ENCODE measurements around the gene PYGL.
"Not testable (repeated sequence)": the region's sequence is repeated elsewhere in the genome, so short reads cannot be mapped to it uniquely, and the experiment has no call there.

PYGL gene

GRCh38 chr14:50970886-50971781, 26.9 kb upstream of the PYGL start:
- Histone ChIP-seq H3K27me3 (ENCODE audit: control insufficient read depth, insufficient read depth, low read length) (no peaks in the 10 kb centered on the region), H3K4me1 (ENCODE audit: control insufficient read depth, insufficient read depth, low read length) (no peaks in the 10 kb centered on the region), H3K27ac (ENCODE audit: low read depth, low read length) (no peak overlapping the region), H3K9me3 (ENCODE audit: control insufficient read depth, insufficient read depth, low read length) (no peaks in the 10 kb centered on the region), H3K9ac (ENCODE audit: low read depth, low read length) (no peak overlapping the region), H3K4me3 (ENCODE audit: low read depth, low read length) (no peak overlapping the region), H3K36me3 (ENCODE audit: control insufficient read depth, insufficient read depth, low read length) (no peaks in the 10 kb centered on the region)

GRCh38 chr14:50967790-50968189, 23.5 kb upstream of the PYGL start:
- no peaks in the 10 kb centered on the region for H3K9me3 ChIP-seq (ENCODE audit: control insufficient read depth, insufficient read depth, low read length)
- no peaks in the 10 kb centered on the region for H3K4me1 ChIP-seq (ENCODE audit: control insufficient read depth, insufficient read depth, low read length)
- no peak overlapping the region for H3K4me3 ChIP-seq (ENCODE audit: low read depth, low read length)
- H3K9ac ChIP-seq (ENCODE audit: low read depth, low read length): no peak overlapping the region
- no peak overlapping the region for H3K27ac ChIP-seq (ENCODE audit: low read depth, low read length)
- H3K36me3 ChIP-seq (ENCODE audit: control insufficient read depth, insufficient read depth, low read length): no peaks in the 10 kb centered on the region
- H3K27me3 ChIP-seq (ENCODE audit: control insufficient read depth, insufficient read depth, low read length): no peaks in the 10 kb centered on the region

- H3K27me3 ChIP-seq (ENCODE audit: control insufficient read depth, insufficient read depth, low read length): no peaks in the 10 kb centered on the region
- H3K4me1 ChIP-seq (ENCODE audit: control insufficient read depth, insufficient read depth, low read length): no peaks in the 10 kb centered on the region
- H3K9ac ChIP-seq (ENCODE audit: low read depth, low read length): no peak overlapping the region
- no peak overlapping the region for H3K27ac ChIP-seq (ENCODE audit: low read depth, low read length)
- H3K9me3 ChIP-seq (ENCODE audit: control insufficient read depth, insufficient read depth, low read length): no peaks in the 10 kb centered on the region
- H3K36me3 ChIP-seq (ENCODE audit: control insufficient read depth, insufficient read depth, low read length): no peaks in the 10 kb centered on the region
- no peak overlapping the region for H3K4me3 ChIP-seq (ENCODE audit: low read depth, low read length)
Observed at GRCh38 chr14:50967103-50967502, 22.8 kb upstream of the PYGL start.

- Histone ChIP-seq H3K4me1 (ENCODE audit: control insufficient read depth, insufficient read depth, low read length) (no peaks in the 10 kb centered on the region), H3K36me3 (ENCODE audit: control insufficient read depth, insufficient read depth, low read length) (no peaks in the 10 kb centered on the region), H3K27me3 (ENCODE audit: control insufficient read depth, insufficient read depth, low read length) (no peaks in the 10 kb centered on the region), H3K4me3 (ENCODE audit: low read depth, low read length) (no peak overlapping the region), H3K27ac (ENCODE audit: low read depth, low read length) (no peak overlapping the region), H3K9me3 (ENCODE audit: control insufficient read depth, insufficient read depth, low read length) (no peaks in the 10 kb centered on the region), H3K9ac (ENCODE audit: low read depth, low read length) (no peak overlapping the region)
Observed at GRCh38 chr14:50964683-50965390, 20.6 kb upstream of the PYGL start.

GRCh38 chr14:50963919-50964318, 19.6 kb upstream of the PYGL start:
- Histone ChIP-seq H3K27ac (ENCODE audit: low read depth, low read length) (no peak overlapping the region), H3K9ac (ENCODE audit: low read depth, low read length) (no peak overlapping the region), H3K4me3 (ENCODE audit: low read depth, low read length) (no peak overlapping the region), H3K9me3 (ENCODE audit: control insufficient read depth, insufficient read depth, low read length) (no peaks in the 10 kb centered on the region), H3K27me3 (ENCODE audit: control insufficient read depth, insufficient read depth, low read length) (no peaks in the 10 kb centered on the region), H3K36me3 (ENCODE audit: control insufficient read depth, insufficient read depth, low read length) (no peaks in the 10 kb centered on the region), H3K4me1 (ENCODE audit: control insufficient read depth, insufficient read depth, low read length) (no peaks in the 10 kb centered on the region)

GRCh38 chr14:50961605-50962221, 17.4 kb upstream of the PYGL start:
- H3K4me3 ChIP-seq (ENCODE audit: low read depth, low read length): no peak overlapping the region
- no peaks in the 10 kb centered on the region for H3K9me3 ChIP-seq (ENCODE audit: control insufficient read depth, insufficient read depth, low read length)
- no peak overlapping the region for H3K27ac ChIP-seq (ENCODE audit: low read depth, low read length)
- no peak overlapping the region for H3K9ac ChIP-seq (ENCODE audit: low read depth, low read length)
- no peaks in the 10 kb centered on the region for H3K27me3 ChIP-seq (ENCODE audit: control insufficient read depth, insufficient read depth, low read length)
- no peaks in the 10 kb centered on the region for H3K4me1 ChIP-seq (ENCODE audit: control insufficient read depth, insufficient read depth, low read length)
- no peaks in the 10 kb centered on the region for H3K36me3 ChIP-seq (ENCODE audit: control insufficient read depth, insufficient read depth, low read length)

- H3K4me3 ChIP-seq (ENCODE audit: low read depth, low read length): no peak overlapping the region
- H3K9ac ChIP-seq (ENCODE audit: low read depth, low read length): no peak overlapping the region
- no peaks in the 10 kb centered on the region for H3K9me3 ChIP-seq (ENCODE audit: control insufficient read depth, insufficient read depth, low read length)
- no peaks in the 10 kb centered on the region for H3K36me3 ChIP-seq (ENCODE audit: control insufficient read depth, insufficient read depth, low read length)
- no peak overlapping the region for H3K27ac ChIP-seq (ENCODE audit: low read depth, low read length)
- no peaks in the 10 kb centered on the region for H3K27me3 ChIP-seq (ENCODE audit: control insufficient read depth, insufficient read depth, low read length)
- peaks cover 5% of the 10 kb centered on the region for H3K4me1 ChIP-seq (ENCODE audit: control insufficient read depth, insufficient read depth, low read length)
Observed at GRCh38 chr14:50957296-50957695, 13.0 kb upstream of the PYGL start.

- H3K9me3 ChIP-seq (ENCODE audit: control insufficient read depth, insufficient read depth, low read length); H3K36me3 ChIP-seq (ENCODE audit: control insufficient read depth, insufficient read depth, low read length); H3K27me3 ChIP-seq (ENCODE audit: control insufficient read depth, insufficient read depth, low read length); H3K27ac ChIP-seq (ENCODE audit: low read depth, low read length); H3K4me3 ChIP-seq (ENCODE audit: low read depth, low read length); H3K9ac ChIP-seq (ENCODE audit: low read depth, low read length); H3K4me1 ChIP-seq (ENCODE audit: control insufficient read depth, insufficient read depth, low read length): not testable (repeated sequence)
Observed at GRCh38 chr14:50956421-50956820, 12.1 kb upstream of the PYGL start.

GRCh38 chr14:50955373-50956043, 11.2 kb upstream of the PYGL start:
- H3K4me3 ChIP-seq (ENCODE audit: low read depth, low read length): no peak overlapping the region
- no peaks in the 10 kb centered on the region for H3K9me3 ChIP-seq (ENCODE audit: control insufficient read depth, insufficient read depth, low read length)
- H3K4me1 ChIP-seq (ENCODE audit: control insufficient read depth, insufficient read depth, low read length): peaks cover 5% of the 10 kb centered on the region
- H3K36me3 ChIP-seq (ENCODE audit: control insufficient read depth, insufficient read depth, low read length): no peaks in the 10 kb centered on the region
- no peaks in the 10 kb centered on the region for H3K27me3 ChIP-seq (ENCODE audit: control insufficient read depth, insufficient read depth, low read length)
- H3K27ac ChIP-seq (ENCODE audit: low read depth, low read length): peak overlapping the region; percentile 50
- no peak overlapping the region for H3K9ac ChIP-seq (ENCODE audit: low read depth, low read length)

- no peaks in the 10 kb centered on the region for H3K36me3 ChIP-seq (ENCODE audit: control insufficient read depth, insufficient read depth, low read length)
- no peak overlapping the region for H3K9ac ChIP-seq (ENCODE audit: low read depth, low read length)
- peak overlapping the region; percentile 50 for H3K27ac ChIP-seq (ENCODE audit: low read depth, low read length)
- no peak overlapping the region for H3K4me3 ChIP-seq (ENCODE audit: low read depth, low read length)
- no peaks in the 10 kb centered on the region for H3K27me3 ChIP-seq (ENCODE audit: control insufficient read depth, insufficient read depth, low read length)
- H3K9me3 ChIP-seq (ENCODE audit: control insufficient read depth, insufficient read depth, low read length): no peaks in the 10 kb centered on the region
- H3K4me1 ChIP-seq (ENCODE audit: control insufficient read depth, insufficient read depth, low read length): peaks cover 5% of the 10 kb centered on the region
Observed at GRCh38 chr14:50954811-50955372, 10.6 kb upstream of the PYGL start.

Measured in HUES48 (cell line).